ENCODE data around the gene NGLY1.

The NGLY1 gene

GRCh38 chr3:25683410-25683809, 99.8 kb downstream of the NGLY1 start:
- Histone ChIP-seq H3K4me3 (ENCODE audit: severe bottlenecking) (no peak overlapping the region), H3K36me3 (ENCODE audit: low read depth) (no peaks in the 10 kb centered on the region), H3K27ac (ENCODE audit: poor library complexity, severe bottlenecking) (no peak overlapping the region), H3K4me1 (ENCODE audit: insufficient read depth, poor library complexity, severe bottlenecking) (no peaks in the 10 kb centered on the region), H3K9me3 (ENCODE audit: severe bottlenecking) (no peaks in the 10 kb centered on the region), H3K27me3 (ENCODE audit: insufficient read depth, poor library complexity, severe bottlenecking) (no peaks in the 10 kb centered on the region)
- ATAC-seq (ENCODE audit: low read depth) (no peak), DNase-seq (ENCODE audit: low spot score) (no peak)
- no peak for TF ChIP-seq CTCF (IDR thresholded peaks at IDR 0.05; ENCODE audit: poor library complexity, severe bottlenecking)

GRCh38 chr3:25679642-25680302, 103.5 kb downstream of the NGLY1 start:
- H3K4me1 ChIP-seq (ENCODE audit: insufficient read depth, poor library complexity, severe bottlenecking): no peaks in the 10 kb centered on the region
- ATAC-seq (ENCODE audit: low read depth): no peak
- no peak overlapping the region for H3K27ac ChIP-seq (ENCODE audit: poor library complexity, severe bottlenecking)
- no peaks in the 10 kb centered on the region for H3K36me3 ChIP-seq (ENCODE audit: low read depth)
- H3K27me3 ChIP-seq (ENCODE audit: insufficient read depth, poor library complexity, severe bottlenecking): no peaks in the 10 kb centered on the region
- DNase-seq (ENCODE audit: low spot score): no peak
- H3K4me3 ChIP-seq (ENCODE audit: severe bottlenecking): no peak overlapping the region
- no peak for TF ChIP-seq CTCF (IDR thresholded peaks at IDR 0.05; ENCODE audit: poor library complexity, severe bottlenecking)
- no peaks in the 10 kb centered on the region for H3K9me3 ChIP-seq (ENCODE audit: severe bottlenecking)

GRCh38 chr3:25679166-25679565, 104.1 kb downstream of the NGLY1 start:
- ATAC-seq (ENCODE audit: low read depth) (no peak), DNase-seq (ENCODE audit: low spot score) (no peak)
- Histone ChIP-seq H3K4me1 (ENCODE audit: insufficient read depth, poor library complexity, severe bottlenecking) (no peaks in the 10 kb centered on the region), H3K27me3 (ENCODE audit: insufficient read depth, poor library complexity, severe bottlenecking) (no peaks in the 10 kb centered on the region), H3K9me3 (ENCODE audit: severe bottlenecking) (no peaks in the 10 kb centered on the region), H3K27ac (ENCODE audit: poor library complexity, severe bottlenecking) (no peak overlapping the region), H3K4me3 (ENCODE audit: severe bottlenecking) (no peak overlapping the region), H3K36me3 (ENCODE audit: low read depth) (no peaks in the 10 kb centered on the region)
- TF ChIP-seq CTCF (IDR thresholded peaks at IDR 0.05; ENCODE audit: poor library complexity, severe bottlenecking): no peak

- Histone ChIP-seq H3K9me3 (ENCODE audit: severe bottlenecking) (no peaks in the 10 kb centered on the region), H3K36me3 (ENCODE audit: low read depth) (no peaks in the 10 kb centered on the region), H3K4me1 (ENCODE audit: insufficient read depth, poor library complexity, severe bottlenecking) (no peaks in the 10 kb centered on the region), H3K27ac (ENCODE audit: poor library complexity, severe bottlenecking) (no peak overlapping the region), H3K27me3 (ENCODE audit: insufficient read depth, poor library complexity, severe bottlenecking) (no peaks in the 10 kb centered on the region), H3K4me3 (ENCODE audit: severe bottlenecking) (no peak overlapping the region)
- DNase-seq (ENCODE audit: low spot score): no peak
- no peak for ATAC-seq (ENCODE audit: low read depth)
- no peak for TF ChIP-seq CTCF (IDR thresholded peaks at IDR 0.05; ENCODE audit: poor library complexity, severe bottlenecking)
These were observed 104.7 kb downstream of the NGLY1 start for GRCh38 chr3:25678581-25678980.

GRCh38 chr3:25677121-25677520, 106.1 kb downstream of the NGLY1 start:
- TF ChIP-seq CTCF (IDR thresholded peaks at IDR 0.05; ENCODE audit: poor library complexity, severe bottlenecking): no peak
- ATAC-seq (ENCODE audit: low read depth) (no peak), DNase-seq (ENCODE audit: low spot score) (no peak)
- Histone ChIP-seq H3K4me1 (ENCODE audit: insufficient read depth, poor library complexity, severe bottlenecking) (no peaks in the 10 kb centered on the region), H3K4me3 (ENCODE audit: severe bottlenecking) (no peak overlapping the region), H3K27me3 (ENCODE audit: insufficient read depth, poor library complexity, severe bottlenecking) (no peaks in the 10 kb centered on the region), H3K9me3 (ENCODE audit: severe bottlenecking) (no peaks in the 10 kb centered on the region), H3K27ac (ENCODE audit: poor library complexity, severe bottlenecking) (no peak overlapping the region), H3K36me3 (ENCODE audit: low read depth) (no peaks in the 10 kb centered on the region)
